Central memory CD8-positive, alpha-beta T cell (primary cell): ENCODE data around the gene HMCN2.

ENCODE experiments used
- ATAC-seq: fragments of 150-1000 bp; cut with Tn5 transposase; replicated peaks from 2 replicates; pipeline ENCODE4 v1.10.0; 2022; ENCODE audit warnings: mild to moderate bottlenecking, moderate FRiP score, moderate number of reproducible peaks; ENCODE audit not compliant: poor library complexity, severe bottlenecking; ENCODE audit errors: extremely low read depth
- DNase-seq, 2 donors: peaks; one replicate each; pipeline ENCODE4 v3.0.0; 2021; ENCODE audit warnings: low spot score in 2 of 2
- H3K27ac Mint-ChIP-seq: one replicate; pipeline ENCODE4 v1.8.0; 2022; ENCODE audit warnings: low read depth, mild to moderate bottlenecking, moderate library complexity, mixed read lengths
- H3K27me3 Mint-ChIP-seq: one replicate; pipeline ENCODE4 v1.8.0; 2022; ENCODE audit warnings: mixed read lengths
- H3K36me3 Mint-ChIP-seq: one replicate; pipeline ENCODE4 v1.8.0; 2022; ENCODE audit warnings: mild to moderate bottlenecking, moderate library complexity, mixed read lengths; ENCODE audit not compliant: insufficient read depth
- H3K4me1 Mint-ChIP-seq: one replicate; pipeline ENCODE4 v1.8.0; 2022; ENCODE audit warnings: mixed read lengths
- H3K4me3 Mint-ChIP-seq: one replicate; pipeline ENCODE4 v1.8.0; 2022; ENCODE audit warnings: mild to moderate bottlenecking, moderate library complexity, mixed read lengths
- H3K9me3 Mint-ChIP-seq: one replicate; pipeline ENCODE4 v1.8.0; 2022; ENCODE audit warnings: mixed read lengths

Gene HMCN2

GRCh38 chr9:130301483-130302286 lies 36.1 kb downstream of the HMCN2 start:
- no peaks in the 10 kb centered on the region for H3K4me1 Mint-ChIP-seq
- peaks cover 64% of the 10 kb centered on the region for H3K27me3 Mint-ChIP-seq
- no peak overlapping the region for H3K27ac Mint-ChIP-seq
- ATAC-seq (no peak), DNase-seq (no peak)
- no peak overlapping the region for H3K4me3 Mint-ChIP-seq
- H3K36me3 Mint-ChIP-seq, result peaks cover 2% of the 10 kb centered on the region
- peaks cover 6% of the 10 kb centered on the region for H3K9me3 Mint-ChIP-seq

GRCh38 chr9:130302785-130303612 lies 37.4 kb downstream of the HMCN2 start:
- Mint-ChIP-seq H3K36me3 (peaks cover 2% of the 10 kb centered on the region), H3K4me1 (no peaks in the 10 kb centered on the region), H3K27ac (no peak overlapping the region), H3K4me3 (no peak overlapping the region), H3K9me3 (peaks cover 6% of the 10 kb centered on the region), H3K27me3 (peaks cover 62% of the 10 kb centered on the region)
- DNase-seq, result no peak
- ATAC-seq, result no peak

- DNase-seq (no peak), ATAC-seq (no peak)
- Mint-ChIP-seq H3K27ac (no peak overlapping the region), H3K27me3 (peaks cover 58% of the 10 kb centered on the region), H3K36me3 (no peaks in the 10 kb centered on the region), H3K9me3 (peaks cover 6% of the 10 kb centered on the region), H3K4me1 (no peaks in the 10 kb centered on the region), H3K4me3 (no peak overlapping the region)
Observed at GRCh38 chr9:130303613-130304055, 38.1 kb downstream of the HMCN2 start.

- H3K4me1 Mint-ChIP-seq, result no peaks in the 10 kb centered on the region
- H3K9me3 Mint-ChIP-seq, result peaks cover 6% of the 10 kb centered on the region
- no peak overlapping the region for H3K4me3 Mint-ChIP-seq
- no peak for ATAC-seq
- DNase-seq, result no peak
- no peak overlapping the region for H3K27ac Mint-ChIP-seq
- peaks cover 53% of the 10 kb centered on the region for H3K27me3 Mint-ChIP-seq
- no peaks in the 10 kb centered on the region for H3K36me3 Mint-ChIP-seq
Observed at GRCh38 chr9:130304116-130304515, 38.6 kb downstream of the HMCN2 start.

GRCh38 chr9:130304643-130305042 lies 39.1 kb downstream of the HMCN2 start:
- H3K36me3 Mint-ChIP-seq, result no peaks in the 10 kb centered on the region

GRCh38 chr9:130305381-130305780 lies 39.8 kb downstream of the HMCN2 start:
- H3K27me3 Mint-ChIP-seq, result peaks cover 46% of the 10 kb centered on the region
- no peak overlapping the region for H3K27ac Mint-ChIP-seq
- ATAC-seq (no peak), DNase-seq (no peak)
- no peaks in the 10 kb centered on the region for H3K4me1 Mint-ChIP-seq
- H3K9me3 Mint-ChIP-seq, result no peaks in the 10 kb centered on the region
- H3K36me3 Mint-ChIP-seq, result no peaks in the 10 kb centered on the region
- H3K4me3 Mint-ChIP-seq, result no peak overlapping the region

More at GRCh38 chr9:130304643-130305042, 39.1 kb downstream of the HMCN2 start:
- Mint-ChIP-seq H3K4me1 (no peaks in the 10 kb centered on the region), H3K27me3 (peaks cover 51% of the 10 kb centered on the region), H3K4me3 (no peak overlapping the region), H3K27ac (no peak overlapping the region), H3K9me3 (peaks cover 6% of the 10 kb centered on the region)
- DNase-seq, result no peak
- ATAC-seq, result no peak

- H3K27ac Mint-ChIP-seq, result no peak overlapping the region
- no peak for DNase-seq
- H3K4me1 Mint-ChIP-seq, result no peaks in the 10 kb centered on the region
- peaks cover 50% of the 10 kb centered on the region for H3K27me3 Mint-ChIP-seq
- ATAC-seq, result no peak
- no peak overlapping the region for H3K4me3 Mint-ChIP-seq
- H3K9me3 Mint-ChIP-seq, result no peaks in the 10 kb centered on the region
- no peaks in the 10 kb centered on the region for H3K36me3 Mint-ChIP-seq
Observed at GRCh38 chr9:130306823-130307666, 41.5 kb downstream of the HMCN2 start.

- H3K27ac Mint-ChIP-seq, result no peak overlapping the region
- no peaks in the 10 kb centered on the region for H3K9me3 Mint-ChIP-seq
- H3K27me3 Mint-ChIP-seq, result peaks cover 50% of the 10 kb centered on the region
- DNase-seq (no peak), ATAC-seq (no peak)
- no peak overlapping the region for H3K4me3 Mint-ChIP-seq
- H3K4me1 Mint-ChIP-seq, result no peaks in the 10 kb centered on the region
- no peaks in the 10 kb centered on the region for H3K36me3 Mint-ChIP-seq
Observed at GRCh38 chr9:130307667-130307943, 42.0 kb downstream of the HMCN2 start.

- no peak overlapping the region for H3K27ac Mint-ChIP-seq
- peaks cover 46% of the 10 kb centered on the region for H3K27me3 Mint-ChIP-seq
- no peaks in the 10 kb centered on the region for H3K36me3 Mint-ChIP-seq
- H3K4me1 Mint-ChIP-seq, result no peaks in the 10 kb centered on the region
- DNase-seq (no peak), ATAC-seq (no peak)
- H3K9me3 Mint-ChIP-seq, result no peaks in the 10 kb centered on the region
- H3K4me3 Mint-ChIP-seq, result no peak overlapping the region
Observed at GRCh38 chr9:130308081-130308571, 42.6 kb downstream of the HMCN2 start.

- H3K4me3 Mint-ChIP-seq, result no peak overlapping the region
- no peaks in the 10 kb centered on the region for H3K4me1 Mint-ChIP-seq
- H3K36me3 Mint-ChIP-seq, result no peaks in the 10 kb centered on the region
- H3K27me3 Mint-ChIP-seq, result peaks cover 28% of the 10 kb centered on the region
- no peak for DNase-seq
- no peak for ATAC-seq
- no peak overlapping the region for H3K27ac Mint-ChIP-seq
- no peaks in the 10 kb centered on the region for H3K9me3 Mint-ChIP-seq
Observed at GRCh38 chr9:130309689-130310455, 44.3 kb downstream of the HMCN2 start.

GRCh38 chr9:130310456-130310855 lies 44.9 kb downstream of the HMCN2 start:
- Mint-ChIP-seq H3K36me3 (no peaks in the 10 kb centered on the region), H3K4me1 (no peaks in the 10 kb centered on the region), H3K27ac (no peak overlapping the region), H3K4me3 (no peak overlapping the region), H3K27me3 (peaks cover 23% of the 10 kb centered on the region), H3K9me3 (no peaks in the 10 kb centered on the region)
- ATAC-seq, result no peak
- DNase-seq, result no peak

GRCh38 chr9:130311003-130311402 lies 45.4 kb downstream of the HMCN2 start:
- H3K27ac Mint-ChIP-seq, result no peak overlapping the region
- H3K36me3 Mint-ChIP-seq, result no peaks in the 10 kb centered on the region
- no peaks in the 10 kb centered on the region for H3K4me1 Mint-ChIP-seq
- no peak overlapping the region for H3K4me3 Mint-ChIP-seq
- no peak for ATAC-seq
- DNase-seq, result no peak
- peaks cover 27% of the 10 kb centered on the region for H3K27me3 Mint-ChIP-seq
- no peaks in the 10 kb centered on the region for H3K9me3 Mint-ChIP-seq
